Stimulated activated CD8-positive, alpha-beta memory T cell treated with anti-CD3 and anti-CD28 coated beads, Interleukin-4, amount 100 ng/mL, for 4 hours (primary cell): Measurements from ENCODE around the gene KTI12.
"Not testable (repeated sequence)": the region's sequence is repeated elsewhere in the genome, so short reads cannot be mapped to it uniquely, and the experiment has no call there.

Experiments
- DNase-seq, 2 donors: peaks; one replicate each; pipeline ENCODE4 v3.0.0-alpha.2; 2020; ENCODE audit warnings: low read depth in 2 of 2, low spot score in 1 of 2

The KTI12 gene

GRCh38 chr1:52033190-52034049, at the start of gene KTI12:
Gene KTI12, minus strand, starts transcription at chr1:52033810. Its CDS starts 49 bp downstream, at chr1:52033761.
- peak; percentile 67 to 77 for DNase-seq

DNA sequence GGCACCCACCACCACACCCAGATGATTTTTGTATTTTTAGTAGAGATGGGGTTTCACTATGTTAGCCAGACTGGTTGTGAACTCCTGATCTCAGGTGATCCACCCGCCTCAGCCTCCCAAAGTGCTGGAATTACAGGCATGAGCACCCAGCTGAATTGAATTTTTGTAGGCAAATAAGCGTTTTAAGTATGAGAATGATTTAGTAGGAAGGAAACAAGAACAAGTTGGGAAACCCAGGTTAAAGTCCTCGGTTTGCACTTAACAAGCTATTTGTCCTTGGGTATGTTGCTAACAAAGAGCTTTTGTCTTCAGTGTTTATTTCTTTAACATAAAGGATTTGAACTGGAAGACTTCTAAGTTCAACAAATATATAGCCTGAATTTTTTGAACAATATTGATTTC, 46.4 kb upstream of the KTI12 start:
- DNase-seq, result no peak

- not testable (repeated sequence) for DNase-seq
Observed at GRCh38 chr1:52077277-52077676, 43.7 kb upstream of the KTI12 start.

GRCh38 chr1:52072291-52072690, 38.7 kb upstream of the KTI12 start:
- DNase-seq, result no peak

- no peak for DNase-seq
Observed at GRCh38 chr1:52070704-52071103, 37.1 kb upstream of the KTI12 start.

DNA sequence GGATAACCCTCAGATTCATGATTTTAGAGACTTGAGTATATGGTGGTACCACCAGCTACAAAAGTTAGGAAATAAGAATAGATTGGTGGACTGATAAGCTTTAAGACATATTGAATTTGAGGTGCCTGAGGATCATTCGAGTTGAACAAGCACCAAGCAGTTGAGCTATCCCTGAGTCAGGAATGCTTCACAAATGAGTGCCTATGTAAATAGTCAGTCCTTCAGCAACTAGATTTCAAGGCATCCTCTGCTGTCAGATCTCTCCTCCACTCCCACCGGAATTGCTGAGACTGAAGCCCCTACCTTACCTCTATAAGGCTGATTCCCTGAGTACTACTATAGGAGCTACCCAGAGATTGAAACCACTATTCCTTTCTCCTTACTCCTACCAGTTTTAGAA, 29.6 kb upstream of the KTI12 start:
- no peak for DNase-seq

DNA sequence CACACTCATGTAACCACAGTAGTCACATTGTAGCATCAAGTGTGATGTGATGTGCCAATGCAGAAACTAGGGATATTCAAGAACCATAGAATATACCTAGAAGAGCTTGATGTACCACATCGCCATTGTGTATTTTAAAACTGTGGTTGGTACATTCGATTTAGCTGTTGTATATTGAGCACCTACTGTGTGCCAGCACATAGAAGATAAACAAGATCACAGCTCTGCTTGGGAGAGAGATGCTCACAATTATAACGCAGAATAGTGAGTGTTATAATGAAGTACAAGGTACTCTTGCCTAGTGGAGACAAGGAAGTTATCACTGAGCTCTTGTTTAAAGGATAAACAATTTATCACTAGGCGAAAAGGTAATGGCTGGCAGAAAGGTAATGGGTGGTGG, 27.2 kb upstream of the KTI12 start:
- no peak for DNase-seq

DNA sequence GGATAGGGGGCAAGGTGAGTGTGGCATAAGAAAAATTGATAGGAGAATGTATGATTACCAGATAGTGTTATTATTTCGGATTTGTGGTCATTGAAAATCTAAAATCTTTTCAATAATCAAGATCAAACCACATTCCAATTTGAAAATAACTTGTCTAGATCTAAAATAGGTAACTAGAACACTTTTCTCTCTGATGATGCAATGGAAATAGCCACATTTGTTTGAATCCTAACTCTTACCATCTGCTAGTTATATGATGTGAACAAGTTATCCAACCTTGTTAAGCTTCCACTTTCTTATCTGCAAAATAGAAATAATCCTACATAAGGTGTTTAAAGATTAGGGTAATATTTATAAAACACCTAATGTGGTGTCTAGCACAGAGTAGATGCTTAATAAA, 26.3 kb upstream of the KTI12 start:
- DNase-seq, result no peak

DNA sequence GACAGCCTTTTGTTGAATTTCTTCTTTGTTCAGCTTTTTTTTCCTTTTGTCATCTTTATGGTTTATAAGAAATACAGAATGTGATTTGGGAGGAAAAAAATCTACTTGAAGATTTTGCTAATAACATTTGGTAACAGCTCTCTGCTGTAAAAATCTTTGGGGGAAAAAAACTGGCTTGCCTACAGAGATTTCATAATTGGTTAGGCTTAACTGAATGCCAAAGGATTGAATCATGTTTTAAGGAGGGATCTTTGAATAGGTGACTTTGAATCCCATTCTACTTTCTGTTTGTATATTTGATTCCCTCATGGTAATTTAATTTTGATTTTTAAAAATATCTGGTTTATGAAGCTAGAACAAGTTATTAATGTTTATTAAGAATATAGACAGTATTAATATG, 25.7 kb upstream of the KTI12 start:
- DNase-seq, result no peak

GRCh38 chr1:52057876-52058415, 24.3 kb upstream of the KTI12 start:
- DNase-seq, result no peak

DNA sequence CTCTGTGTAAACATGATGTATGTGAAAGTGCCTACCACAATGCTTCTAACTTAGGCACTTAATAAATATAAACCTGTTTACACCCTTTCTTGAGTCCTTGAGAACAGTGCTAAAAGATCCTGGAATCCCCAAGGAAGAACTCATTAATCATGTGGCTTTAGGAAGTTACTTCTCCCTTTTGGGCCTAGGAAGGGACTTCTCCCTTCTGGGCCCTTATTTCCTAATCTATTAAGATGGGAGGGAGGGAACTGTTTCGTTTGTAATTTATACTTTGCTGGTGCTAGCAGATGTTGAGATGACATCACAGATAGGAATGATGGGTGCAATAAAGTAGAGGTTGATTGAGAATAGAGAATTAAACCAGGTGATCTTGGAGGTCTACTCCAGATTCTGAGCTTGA, 23.6 kb upstream of the KTI12 start:
- DNase-seq, result no peak

- no peak for DNase-seq
Observed at GRCh38 chr1:52056937-52057231, 23.3 kb upstream of the KTI12 start.

GRCh38 chr1:52056163-52056936, 22.7 kb upstream of the KTI12 start, which contains the start of gene BTF3L4:
Gene BTF3L4, plus strand, starts transcription at chr1:52056295. Its CDS starts 3,553 bp downstream, at chr1:52059848.
- peak; percentile 77 to 85 for DNase-seq

DNA sequence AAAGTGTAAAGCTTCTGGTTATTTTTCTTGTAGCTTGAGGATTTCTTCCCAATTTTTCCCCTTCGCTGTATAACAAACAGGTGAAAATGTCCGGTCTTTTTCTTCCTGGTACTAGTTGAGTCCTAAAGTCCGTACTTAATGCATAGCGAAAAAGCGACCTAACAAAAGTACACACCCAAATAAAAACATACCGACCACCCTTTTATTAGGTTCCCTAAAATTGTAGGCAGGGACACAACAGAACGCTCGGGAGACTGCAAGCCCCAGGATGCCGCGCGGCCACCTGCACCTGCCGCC, 22.2 kb upstream of the KTI12 start:
- DNase-seq, result no peak

GRCh38 chr1:52055066-52055865, 21.7 kb upstream of the KTI12 start, which contains the start of gene TXNDC12:
Gene TXNDC12, minus strand, starts transcription at chr1:52055191. Its CDS starts 95 bp downstream, at chr1:52055096.
- peak; percentile 11 to 30 for DNase-seq

GRCh38 chr1:52054496-52055065, 21.0 kb upstream of the KTI12 start:
- DNase-seq, result no peak

GRCh38 chr1:52053862-52054261, 20.3 kb upstream of the KTI12 start:
- DNase-seq, result no peak

DNA sequence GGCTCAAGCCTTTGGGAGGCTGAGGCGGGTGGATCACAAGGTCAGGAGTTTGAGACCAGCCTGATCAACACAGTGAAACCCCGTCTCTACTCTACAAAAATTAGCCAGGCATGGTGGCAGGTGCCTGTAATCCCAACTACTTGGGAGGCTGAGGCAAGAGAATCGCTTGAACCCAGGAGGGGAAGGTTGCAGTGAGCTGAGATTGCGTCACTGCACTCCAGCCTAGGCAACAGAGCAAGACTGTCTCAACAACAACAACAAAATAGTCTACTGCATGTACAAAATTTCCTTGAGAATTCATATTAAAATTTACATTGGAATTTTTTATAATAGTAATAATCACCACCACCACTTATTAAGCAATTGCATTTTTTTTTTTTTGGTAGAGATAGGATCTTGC, 15.7 kb upstream of the KTI12 start:
- DNase-seq, result not testable (repeated sequence)

GRCh38 chr1:52045666-52046195, 12.1 kb upstream of the KTI12 start:
- DNase-seq, result not testable (repeated sequence)

DNA sequence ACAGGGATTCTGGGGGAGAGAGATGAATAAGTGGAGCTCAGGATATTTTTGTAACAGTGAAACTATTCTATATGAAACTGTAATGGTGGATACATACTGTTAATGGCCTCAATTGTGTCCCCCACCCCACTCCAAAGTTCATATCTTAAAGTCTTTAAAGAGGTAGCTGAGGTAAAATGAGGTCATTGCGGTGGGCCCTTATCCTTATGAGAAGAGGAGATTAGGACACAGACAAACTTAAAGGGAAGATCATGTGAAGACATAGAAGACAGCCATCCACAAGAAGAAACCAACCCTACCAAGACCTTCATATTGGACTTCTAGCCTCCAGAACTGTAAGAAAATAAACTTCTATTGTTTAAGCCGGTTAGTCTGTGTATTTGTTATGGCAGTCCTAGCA, 11.6 kb upstream of the KTI12 start:
- no peak for DNase-seq
